GM18868 (cell line): ENCODE measurements around the gene SLC25A19.

Experiments
- ATAC-seq: cut with Tn5 transposase; IDR thresholded peaks from one replicate; pipeline ENCODE4 v1.9.1; 2021; ENCODE audit warnings: mild to moderate bottlenecking, moderate library complexity; ENCODE audit not compliant: unreplicated experiment

SLC25A19 gene

GRCh38 chr17:75244133-75244866 lies 44.9 kb downstream of the SLC25A19 start:
- peak; percentile 49 for ATAC-seq

- ATAC-seq: no peak
These were observed 46.7 kb downstream of the SLC25A19 start for GRCh38 chr17:75242461-75243042.

DNA sequence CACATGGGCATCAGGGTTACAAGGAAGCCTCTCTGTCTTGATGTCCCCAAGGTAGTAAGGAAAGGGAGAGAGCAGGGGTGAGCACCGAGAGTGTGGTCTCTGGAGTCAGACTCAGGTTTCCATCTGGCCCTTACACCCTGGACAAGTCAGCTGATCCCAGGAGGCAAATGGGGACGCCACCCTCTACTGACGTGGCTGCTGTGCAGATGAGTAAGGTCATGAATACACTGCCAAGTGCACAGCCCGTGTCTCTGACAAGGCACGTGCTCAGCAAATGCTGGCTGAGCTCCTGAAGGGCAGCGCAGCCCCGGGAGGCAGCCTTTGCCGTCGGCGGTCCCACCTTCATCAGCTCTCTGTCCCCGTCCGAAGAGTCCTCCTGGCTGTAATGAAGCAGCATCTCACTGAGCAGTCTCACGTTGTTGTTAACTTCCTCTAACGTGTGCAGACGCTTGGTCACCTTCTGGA lies 47.2 kb downstream of the SLC25A19 start:
- ATAC-seq: no peak

DNA sequence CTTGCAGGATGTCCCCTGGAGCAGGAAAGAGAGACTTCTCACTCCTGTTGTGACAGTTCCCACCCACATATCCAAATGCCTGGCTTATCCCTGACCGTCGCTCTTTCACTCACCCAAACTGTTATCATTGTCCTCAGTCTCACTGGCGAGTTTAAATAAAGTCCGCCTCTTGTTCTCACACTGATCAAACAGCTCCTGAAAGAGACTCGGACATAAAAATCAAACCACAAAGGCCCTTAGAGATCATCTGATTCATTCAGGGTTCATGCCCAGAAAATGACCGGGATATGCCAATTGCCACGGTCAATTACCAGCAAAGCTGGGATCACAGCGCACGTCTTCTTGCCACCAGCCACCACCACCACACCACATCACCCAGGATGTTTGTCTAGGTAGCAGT lies 47.7 kb downstream of the SLC25A19 start:
- ATAC-seq: no peak

- ATAC-seq: no peak
These were observed 48.1 kb downstream of the SLC25A19 start for GRCh38 chr17:75241143-75241430.

DNA sequence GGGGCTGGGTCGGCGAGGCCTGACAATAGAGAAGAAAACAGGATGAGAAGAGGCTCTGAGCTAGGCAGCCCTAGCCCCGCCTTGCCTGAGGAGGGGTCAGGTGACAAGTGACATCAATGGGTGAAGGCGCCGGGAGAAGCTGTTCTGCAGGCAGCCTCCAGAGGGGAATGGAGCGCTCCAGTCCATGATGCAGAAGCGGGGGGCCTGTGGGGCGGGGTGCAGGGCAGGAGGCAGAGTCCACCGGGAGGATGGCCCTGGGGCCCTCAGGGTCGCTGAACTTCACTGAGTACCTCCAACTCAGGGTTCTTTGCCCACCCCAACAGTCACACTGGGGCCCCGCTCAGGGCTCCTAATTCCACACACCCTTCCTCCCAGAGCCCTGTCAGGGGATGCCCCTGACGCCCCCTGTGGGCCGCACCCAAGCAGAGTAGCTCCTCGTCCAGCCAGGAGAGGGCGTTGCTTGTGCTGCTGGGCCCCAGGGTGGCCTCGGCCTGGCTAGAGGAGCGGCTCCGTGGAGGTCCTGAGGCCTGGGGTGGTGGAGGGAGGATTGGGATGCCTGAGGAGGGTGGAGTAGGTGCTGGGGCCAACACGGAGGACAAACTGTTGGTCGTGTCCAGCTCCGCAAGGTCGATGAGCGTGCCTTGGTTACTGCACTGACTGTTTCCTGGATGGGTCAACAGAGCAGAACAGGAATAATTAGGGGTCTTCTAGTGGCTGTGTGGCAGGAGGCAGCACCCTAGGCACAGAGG lies 48.7 kb downstream of the SLC25A19 start:
- ATAC-seq: no peak

DNA sequence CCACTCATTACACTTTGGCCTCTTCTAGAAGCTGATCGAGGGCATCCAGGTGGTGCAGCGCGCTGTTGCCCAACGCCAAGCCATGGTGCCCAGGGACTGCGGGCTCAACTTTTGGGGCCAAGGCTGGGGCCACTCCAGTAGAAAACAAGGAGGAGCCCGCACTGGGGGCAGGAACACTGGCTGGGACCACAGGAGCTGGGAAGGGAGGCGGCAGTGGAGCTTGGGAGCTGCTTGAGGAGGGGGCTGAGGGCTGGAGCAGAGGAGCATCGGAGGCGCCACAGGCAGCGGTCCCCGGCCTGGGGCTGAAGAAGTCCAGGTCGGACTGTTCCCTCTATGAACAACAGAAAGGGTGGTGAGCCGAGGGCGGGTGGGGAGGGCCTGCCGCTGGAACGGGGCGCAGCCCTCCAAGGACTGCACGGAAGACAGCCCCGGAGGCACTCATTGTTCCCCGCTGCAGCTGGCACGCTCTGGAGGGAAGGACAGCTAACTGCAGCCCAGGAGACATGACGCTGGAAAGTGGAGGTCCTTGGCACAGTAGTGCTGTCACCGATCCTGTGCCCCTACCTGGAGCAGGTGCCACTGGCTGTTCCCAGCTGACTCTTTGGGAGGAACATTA lies 49.3 kb downstream of the SLC25A19 start:
- no peak for ATAC-seq

DNA sequence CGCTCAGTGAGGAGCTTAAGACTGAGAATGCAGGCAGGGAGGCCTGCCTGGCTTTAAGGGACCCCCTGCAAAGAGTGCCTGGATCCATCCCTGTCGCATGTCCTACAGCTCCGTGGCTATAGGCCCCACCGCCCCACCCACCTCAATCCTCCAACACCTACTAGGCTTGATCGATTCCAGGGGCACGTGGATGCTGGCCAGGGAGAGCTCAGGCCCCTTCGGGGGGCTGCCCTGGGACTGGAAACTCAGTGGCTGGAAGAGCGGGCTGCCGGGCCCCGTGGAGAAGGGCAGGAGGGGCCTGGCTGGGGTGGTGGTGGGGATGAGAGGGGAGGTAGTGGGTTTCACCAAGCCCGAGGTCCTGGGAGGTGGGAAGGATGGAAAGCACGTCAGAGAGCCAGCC lies 50.0 kb downstream of the SLC25A19 start:
- ATAC-seq: no peak

DNA sequence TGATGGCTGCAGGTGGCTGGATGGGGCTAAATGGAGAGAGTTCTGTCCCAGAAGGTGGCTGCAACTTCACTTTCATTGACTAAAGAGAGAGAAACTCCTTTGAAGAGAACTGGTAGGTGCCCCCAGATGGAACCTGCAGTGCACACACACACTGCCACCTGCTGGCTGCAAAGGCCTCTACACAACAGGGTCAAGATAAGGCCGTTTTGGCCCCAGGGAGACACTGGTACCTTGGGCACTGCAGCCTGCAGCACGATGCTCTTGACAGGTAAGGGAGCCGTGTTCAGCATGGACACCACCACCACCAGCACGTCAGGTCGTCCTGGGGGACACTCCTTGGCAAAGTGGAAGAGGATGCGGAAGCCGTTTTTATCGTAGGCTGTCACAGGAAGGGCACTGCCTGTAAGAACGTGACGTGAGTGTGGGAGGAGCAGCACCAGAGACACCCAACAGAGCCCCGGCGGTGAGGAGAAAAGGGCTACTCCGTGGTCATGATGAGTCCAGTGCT lies 50.5 kb downstream of the SLC25A19 start:
- no peak for ATAC-seq

DNA sequence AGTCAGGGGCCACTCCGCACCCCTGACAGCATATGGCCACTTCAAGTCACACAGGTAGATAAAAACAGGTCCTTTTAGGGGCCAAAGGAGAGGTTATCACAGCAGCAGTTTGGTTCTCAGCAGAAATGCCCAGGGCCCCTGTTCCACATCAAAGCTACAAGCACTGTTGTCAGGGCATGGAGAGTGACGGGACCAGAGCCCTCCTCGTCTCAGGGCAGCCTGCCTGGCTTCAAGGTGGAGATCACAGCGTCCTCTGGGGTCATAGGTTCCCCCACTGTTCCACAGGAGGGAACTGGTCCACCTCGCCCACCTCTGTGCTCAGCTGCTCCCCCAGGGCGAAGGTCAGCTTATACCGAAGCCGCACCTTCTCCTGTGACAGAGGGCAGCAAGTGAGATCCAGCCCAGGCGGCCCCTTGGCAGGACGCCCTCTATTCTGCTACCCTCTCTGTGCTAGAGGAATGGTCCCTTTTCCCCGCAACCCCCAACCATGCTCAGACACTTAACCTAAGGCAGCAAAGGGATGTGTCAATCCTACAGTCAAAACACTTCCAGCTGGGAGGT lies 51.1 kb downstream of the SLC25A19 start:
- ATAC-seq: no peak

DNA sequence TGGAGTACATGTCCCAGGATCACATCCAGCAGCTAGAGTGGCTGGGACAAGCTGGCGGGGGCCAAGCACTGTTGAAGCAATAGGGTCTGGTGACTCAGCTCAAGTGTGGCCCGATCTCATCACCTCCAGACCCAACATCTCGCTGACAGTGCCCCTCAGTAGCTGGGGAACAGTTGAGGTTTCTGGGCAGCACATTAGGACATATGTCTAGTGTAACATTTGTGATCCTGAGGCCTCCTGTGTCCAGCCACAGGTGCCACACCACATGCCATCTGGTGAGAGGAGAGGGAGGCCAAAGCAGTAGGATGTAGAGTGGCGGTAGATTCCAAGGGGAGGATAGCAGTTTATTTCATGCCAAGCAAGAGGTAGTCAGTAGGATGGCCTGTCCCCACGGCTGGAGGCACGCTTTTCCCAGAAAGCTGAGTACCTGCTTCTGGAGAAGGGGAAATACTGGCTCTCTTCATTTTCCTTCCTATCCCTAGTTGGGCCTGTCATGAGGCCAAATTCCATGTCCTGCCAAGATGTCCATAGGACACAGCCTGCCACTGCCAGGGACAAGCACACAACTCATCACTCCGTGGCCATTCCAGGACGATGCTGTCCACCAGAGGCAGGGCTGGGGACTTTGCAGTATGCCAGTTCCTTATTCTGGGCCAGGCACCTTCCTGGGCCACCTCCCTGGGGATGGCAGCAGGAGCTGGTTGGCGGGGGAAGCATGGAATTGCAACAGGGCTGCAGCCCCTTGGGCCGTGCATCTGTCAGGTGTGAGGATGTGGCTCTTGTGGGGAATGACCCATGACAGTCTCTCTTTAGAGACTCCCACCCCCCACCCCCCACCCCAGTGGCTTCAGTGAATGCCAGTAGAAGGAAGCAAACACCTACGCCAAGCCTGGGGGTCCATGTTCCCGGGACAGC lies 51.9 kb downstream of the SLC25A19 start:
- ATAC-seq: no peak

DNA sequence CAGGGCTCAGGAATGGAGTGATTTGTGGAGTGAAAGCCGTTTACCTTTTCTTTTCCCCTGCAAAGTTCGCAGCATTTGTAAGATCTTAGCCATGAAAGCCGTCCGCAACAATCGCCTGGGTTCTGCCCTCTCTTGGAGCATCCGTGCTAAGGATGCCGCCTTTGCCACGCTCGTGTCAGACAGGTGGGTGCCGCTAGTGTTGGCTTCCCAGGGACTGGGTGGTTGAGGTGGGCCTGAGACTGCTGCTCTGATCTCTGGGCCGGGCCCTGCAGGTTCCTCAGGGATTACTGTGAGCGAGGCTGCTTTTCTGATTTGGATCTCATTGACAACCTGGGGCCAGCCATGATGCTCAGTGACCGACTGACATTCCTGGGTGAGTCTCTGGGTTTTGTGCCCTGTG lies 56.4 kb downstream of the SLC25A19 start:
- no peak for ATAC-seq

GRCh38 chr17:75231741-75232464 lies 57.3 kb downstream of the SLC25A19 start:
- no peak for ATAC-seq

GRCh38 chr17:75231071-75231470 lies 58.2 kb downstream of the SLC25A19 start:
- ATAC-seq: no peak

GRCh38 chr17:75228847-75229246 lies 60.4 kb downstream of the SLC25A19 start:
- ATAC-seq: no peak

GRCh38 chr17:75228305-75228704 lies 60.9 kb downstream of the SLC25A19 start:
- no peak for ATAC-seq

DNA sequence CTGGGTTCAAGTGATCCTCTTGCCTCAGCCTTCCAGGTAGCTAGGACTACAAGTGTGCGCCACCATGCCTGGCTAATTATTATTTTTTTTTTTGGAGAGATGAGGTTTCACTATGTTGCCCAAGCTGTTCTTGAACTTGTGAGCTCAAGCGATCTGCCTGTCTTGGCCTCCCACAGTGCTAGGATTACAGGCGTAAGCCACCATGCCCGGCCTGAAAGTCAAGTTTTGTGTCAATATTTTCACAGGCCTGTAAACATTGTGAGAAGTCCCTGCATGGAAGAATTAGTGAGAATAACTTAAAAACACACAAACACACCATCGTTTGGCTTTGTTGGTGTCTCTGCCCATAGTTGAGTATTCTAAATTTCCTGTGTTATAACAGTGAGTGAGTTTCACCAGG lies 61.5 kb downstream of the SLC25A19 start:
- ATAC-seq: no peak

DNA sequence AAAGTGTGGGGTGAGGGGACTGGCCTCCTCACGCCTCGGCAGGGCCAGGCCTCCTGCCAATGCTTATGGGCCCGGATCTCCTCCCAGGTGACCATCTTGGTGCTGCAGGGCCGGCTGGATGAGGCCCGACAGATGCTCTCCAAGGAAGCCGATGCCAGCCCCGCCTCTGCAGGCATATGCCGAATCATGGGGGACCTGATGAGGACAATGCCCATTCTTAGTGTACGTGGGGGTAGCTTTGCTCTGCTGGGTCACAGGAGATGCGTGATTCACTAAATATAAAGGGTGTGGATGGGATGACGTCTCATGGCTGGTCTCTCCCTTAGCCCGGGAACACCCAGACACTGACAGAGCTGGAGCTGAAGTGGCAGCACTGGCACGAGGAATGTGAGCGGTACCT lies 64.2 kb downstream of the SLC25A19 start:
- ATAC-seq: no peak
